Ovary (tissue), 3 donors: ENCODE measurements around the gene PHACTR3.

Experiments
- EP300 ChIP-seq: sonication (generic); formaldehyde crosslinking; IDR thresholded peaks from one replicate; pipeline ENCODE4 v1.6.1; 2017; ENCODE audit warnings: antibody characterized with exemption
- POLR2A ChIP-seq: fragments of 450-650 bp; IDR thresholded peaks from one replicate; pipeline ENCODE4 v1.6.1; 2017; ENCODE audit warnings: antibody characterized with exemption, mild to moderate bottlenecking, moderate library complexity
- TF ChIP-seq, protein P1 (sequence below), 3 donors: fragments of 450-650 bp in 2 of 3; fragments of 200-600 bp in 1 of 3; IDR thresholded peaks; one replicate each; pipeline versions ENCODE4 v1.5.1 to v1.8.0; 2016 to 2022; ENCODE audit warnings: antibody characterized with exemption in 3 of 3, mild to moderate bottlenecking in 1 of 3
- donor health status: DM: no; HTN: no; CAD: no.

DNA sequence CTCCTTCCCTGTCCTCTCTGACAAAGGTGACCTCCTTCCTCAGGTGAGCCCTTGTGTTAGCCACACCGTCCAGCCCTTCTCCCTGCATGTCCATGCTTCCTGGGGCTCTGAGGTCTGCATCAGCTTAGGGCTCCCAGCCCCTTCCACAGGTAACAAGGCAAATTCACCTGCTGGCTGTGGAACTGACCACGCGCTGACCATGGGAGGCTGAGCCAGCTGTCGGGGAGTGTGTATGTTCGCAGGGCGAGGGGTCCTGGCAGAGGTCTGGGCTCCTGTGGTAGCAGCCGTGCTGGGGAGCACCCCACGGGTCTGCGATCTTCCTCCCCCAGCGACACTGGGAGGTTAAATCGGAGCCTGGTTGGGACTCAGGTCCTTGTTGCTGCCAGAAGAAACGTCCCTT, 136.7 kb downstream of the PHACTR3 start:
- TF ChIP-seq, protein P1, sequence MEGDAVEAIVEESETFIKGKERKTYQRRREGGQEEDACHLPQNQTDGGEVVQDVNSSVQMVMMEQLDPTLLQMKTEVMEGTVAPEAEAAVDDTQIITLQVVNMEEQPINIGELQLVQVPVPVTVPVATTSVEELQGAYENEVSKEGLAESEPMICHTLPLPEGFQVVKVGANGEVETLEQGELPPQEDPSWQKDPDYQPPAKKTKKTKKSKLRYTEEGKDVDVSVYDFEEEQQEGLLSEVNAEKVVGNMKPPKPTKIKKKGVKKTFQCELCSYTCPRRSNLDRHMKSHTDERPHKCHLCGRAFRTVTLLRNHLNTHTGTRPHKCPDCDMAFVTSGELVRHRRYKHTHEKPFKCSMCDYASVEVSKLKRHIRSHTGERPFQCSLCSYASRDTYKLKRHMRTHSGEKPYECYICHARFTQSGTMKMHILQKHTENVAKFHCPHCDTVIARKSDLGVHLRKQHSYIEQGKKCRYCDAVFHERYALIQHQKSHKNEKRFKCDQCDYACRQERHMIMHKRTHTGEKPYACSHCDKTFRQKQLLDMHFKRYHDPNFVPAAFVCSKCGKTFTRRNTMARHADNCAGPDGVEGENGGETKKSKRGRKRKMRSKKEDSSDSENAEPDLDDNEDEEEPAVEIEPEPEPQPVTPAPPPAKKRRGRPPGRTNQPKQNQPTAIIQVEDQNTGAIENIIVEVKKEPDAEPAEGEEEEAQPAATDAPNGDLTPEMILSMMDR (IDR thresholded peaks at IDR 0.05) = no peak
- no peak for TF ChIP-seq POLR2A
- TF ChIP-seq EP300 = no peak
